ENCODE data around the gene B3GLCT.
"Not testable (repeated sequence)": the region's sequence is repeated elsewhere in the genome, so short reads cannot be mapped to it uniquely, and the experiment has no call there.

The B3GLCT gene

DNA sequence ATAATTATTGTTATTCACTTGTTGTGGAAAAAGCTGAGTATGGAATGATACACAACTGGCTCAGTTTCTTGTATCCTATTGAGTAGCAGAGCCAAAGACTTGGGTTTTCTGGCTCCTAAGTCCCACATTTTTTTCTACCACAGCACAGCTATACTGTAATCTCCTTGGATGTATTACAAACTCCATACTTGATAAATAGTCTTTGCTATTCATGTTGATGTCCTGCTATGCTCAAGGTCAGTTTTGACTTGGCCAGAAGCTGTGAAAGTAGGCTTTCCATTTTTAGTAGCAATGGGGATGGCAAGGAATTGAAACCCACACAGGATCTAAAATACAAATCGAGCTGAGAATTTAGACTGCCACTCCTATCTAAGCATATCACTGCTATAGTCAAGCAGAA is 79.1 kb downstream of the B3GLCT start:
- DNase-seq (ENCODE audit: low read depth in 2 of 2), result no peak

DNA sequence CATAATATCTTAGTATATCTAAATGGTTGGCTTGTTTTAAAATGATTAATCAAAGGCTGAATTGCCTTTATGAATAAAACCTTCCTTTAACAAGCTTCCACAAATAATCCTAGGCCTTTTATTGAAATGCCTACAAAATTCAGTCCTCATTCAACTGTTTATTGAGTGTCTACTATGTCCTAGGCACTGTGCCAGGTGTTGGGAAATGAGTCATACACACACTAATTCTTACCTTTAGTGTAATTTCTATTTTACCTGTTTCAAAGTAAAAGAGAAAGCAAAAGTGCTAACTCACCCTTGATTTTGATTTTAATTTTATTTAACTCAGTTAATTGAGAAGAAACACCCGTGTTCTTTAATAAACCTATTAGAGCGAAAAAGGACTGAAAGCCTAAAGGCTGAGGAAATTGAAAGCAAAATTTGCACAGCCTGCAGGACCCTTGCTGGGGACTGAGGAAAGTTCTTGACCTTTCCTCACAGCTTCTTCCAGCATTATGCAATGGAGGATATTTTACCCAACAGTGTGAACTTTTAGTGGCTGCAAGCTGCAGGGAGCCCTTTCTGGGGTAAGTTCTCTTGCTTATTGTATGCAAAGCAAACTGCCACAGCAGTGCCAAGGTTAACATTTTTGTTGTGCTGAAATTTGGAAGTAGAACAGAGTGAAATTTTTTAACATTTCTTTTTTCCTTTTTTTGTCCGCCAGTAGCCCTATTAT is 83.1 kb downstream of the B3GLCT start:
- no peak for DNase-seq (ENCODE audit: low read depth in 2 of 2)

GRCh38 chr13:31286930-31287329 is 87.2 kb downstream of the B3GLCT start:
- DNase-seq (ENCODE audit: low read depth in 2 of 2), result no peak

DNA sequence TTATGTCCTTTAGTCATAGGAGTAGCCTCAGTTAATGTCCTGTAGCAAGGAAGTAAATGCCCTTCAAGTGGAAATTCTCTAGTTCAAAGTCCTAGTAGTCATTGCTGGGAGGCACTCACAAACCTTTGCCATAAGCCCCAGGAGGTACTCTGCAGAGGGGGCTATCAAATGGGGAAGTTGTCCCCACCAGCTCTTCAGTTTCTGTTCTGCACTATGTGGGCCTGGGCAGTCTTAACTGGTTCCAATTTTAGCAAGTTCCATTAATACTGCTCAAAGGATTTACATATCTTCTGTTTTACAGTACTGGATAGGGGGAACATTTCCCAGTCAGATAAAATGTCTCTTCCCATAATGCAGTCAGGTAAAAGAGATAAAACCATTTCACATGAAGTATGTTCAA is 101.3 kb downstream of the B3GLCT start:
- DNase-seq (ENCODE audit: low read depth in 2 of 2), result no peak

DNA sequence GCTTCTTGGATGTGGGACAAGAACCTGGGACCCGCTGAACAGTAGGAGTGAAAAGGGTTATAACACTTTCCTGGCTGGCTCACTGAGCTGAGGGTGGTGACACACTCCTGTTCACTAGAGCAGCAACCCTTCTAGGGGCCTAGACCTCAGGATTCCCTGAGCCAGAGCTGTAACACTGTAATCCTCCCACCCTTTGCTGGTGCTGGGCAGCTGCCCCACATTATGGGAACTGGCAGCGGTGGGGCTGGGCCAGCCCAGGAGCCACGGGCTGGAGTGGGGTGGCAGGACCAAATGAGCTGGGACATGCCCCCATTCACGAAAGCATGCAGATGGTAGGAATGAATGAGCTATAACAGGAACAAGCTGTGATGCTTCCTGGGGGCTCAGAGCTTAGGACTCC is 110.6 kb downstream of the B3GLCT start:
- no peak for DNase-seq (ENCODE audit: low read depth in 2 of 2)

DNA sequence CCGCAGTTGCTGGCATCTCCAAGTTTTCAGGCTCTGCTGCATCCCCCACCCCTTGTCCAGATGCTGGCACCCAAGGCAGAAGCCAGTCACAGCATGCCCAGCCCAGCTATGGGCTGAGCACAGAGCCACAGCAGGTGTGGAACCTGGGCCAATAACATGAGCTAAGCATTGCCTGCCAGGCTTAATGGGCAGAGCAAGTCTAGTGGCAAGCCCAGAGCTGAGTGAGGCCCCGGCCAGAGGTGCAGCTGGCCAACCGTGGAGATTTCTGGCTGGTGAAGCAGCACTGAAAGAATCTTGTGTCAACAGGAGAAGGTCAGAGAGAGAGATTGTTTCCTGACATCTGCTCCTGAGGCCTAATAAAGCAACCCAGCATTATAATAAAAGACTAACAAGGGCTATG is 111.0 kb downstream of the B3GLCT start:
- DNase-seq (ENCODE audit: low read depth in 2 of 2), result no peak

DNA sequence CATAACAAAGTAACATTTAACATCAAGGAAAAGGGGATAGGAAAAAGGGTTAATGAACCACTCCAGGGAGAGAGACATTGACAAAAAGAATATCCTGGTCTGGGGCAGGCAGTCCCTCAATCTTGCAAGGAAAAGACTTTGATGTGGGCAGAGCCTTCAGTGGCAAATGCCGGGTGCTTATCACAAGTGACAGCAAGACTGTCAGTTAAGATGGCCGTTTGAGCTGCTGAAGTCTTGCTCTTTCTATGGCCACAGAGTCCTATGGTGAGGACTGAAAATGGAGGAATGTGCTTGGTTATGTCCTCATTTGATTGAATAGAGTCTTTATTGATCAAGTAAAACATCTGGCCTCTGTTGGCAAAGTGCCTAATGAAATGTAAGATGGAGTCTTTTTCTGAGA is 112.1 kb downstream of the B3GLCT start:
- DNase-seq (ENCODE audit: low read depth in 2 of 2), result no peak

GRCh38 chr13:31314961-31315360 is 115.2 kb downstream of the B3GLCT start:
- DNase-seq (ENCODE audit: low read depth in 2 of 2), result no peak

GRCh38 chr13:31320946-31321345 is 121.2 kb downstream of the B3GLCT start:
- DNase-seq (ENCODE audit: low read depth in 2 of 2), result no peak

DNA sequence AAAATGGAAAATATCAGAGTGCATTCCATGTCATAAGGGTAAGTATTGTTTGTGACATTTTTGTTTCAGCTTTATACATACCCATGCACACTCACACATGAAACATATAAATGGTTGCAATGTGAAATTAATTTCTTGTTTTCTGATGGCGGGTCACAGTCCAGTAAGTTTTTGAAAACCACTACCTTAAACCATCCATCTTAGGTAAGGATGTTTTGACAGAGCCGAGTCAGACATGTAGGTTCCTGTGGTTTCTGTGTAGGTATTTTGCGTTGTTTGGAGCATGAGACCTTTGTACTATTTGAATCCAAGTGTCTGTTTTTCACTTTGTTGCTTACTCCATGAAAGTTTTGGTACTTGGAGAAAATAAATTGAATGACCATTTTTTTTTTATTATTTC is 121.7 kb downstream of the B3GLCT start:
- no peak for DNase-seq (ENCODE audit: low read depth in 2 of 2)

DNA sequence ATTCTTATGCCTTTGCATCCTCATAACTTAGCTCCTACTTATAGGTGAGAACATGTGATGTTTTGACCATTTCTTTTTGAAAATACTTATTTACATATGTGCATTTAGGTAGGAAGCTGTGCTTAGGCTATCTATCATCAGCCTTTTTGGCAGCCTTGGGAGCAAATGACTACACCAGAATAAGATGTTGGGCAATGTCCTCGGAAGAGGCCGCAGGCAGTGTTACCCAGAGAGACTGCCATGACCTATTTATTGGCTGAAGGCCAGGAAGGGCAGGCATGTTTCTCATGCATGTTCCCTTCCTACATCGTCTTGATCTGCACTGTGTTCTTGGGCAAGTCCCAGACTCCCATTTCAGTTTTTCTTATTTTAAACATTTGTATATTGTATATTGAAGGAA is 122.3 kb downstream of the B3GLCT start:
- no peak for DNase-seq (ENCODE audit: low read depth in 2 of 2)

GRCh38 chr13:31322702-31323405 is 123.1 kb downstream of the B3GLCT start:
- DNase-seq (ENCODE audit: low read depth in 2 of 2), result no peak

DNA sequence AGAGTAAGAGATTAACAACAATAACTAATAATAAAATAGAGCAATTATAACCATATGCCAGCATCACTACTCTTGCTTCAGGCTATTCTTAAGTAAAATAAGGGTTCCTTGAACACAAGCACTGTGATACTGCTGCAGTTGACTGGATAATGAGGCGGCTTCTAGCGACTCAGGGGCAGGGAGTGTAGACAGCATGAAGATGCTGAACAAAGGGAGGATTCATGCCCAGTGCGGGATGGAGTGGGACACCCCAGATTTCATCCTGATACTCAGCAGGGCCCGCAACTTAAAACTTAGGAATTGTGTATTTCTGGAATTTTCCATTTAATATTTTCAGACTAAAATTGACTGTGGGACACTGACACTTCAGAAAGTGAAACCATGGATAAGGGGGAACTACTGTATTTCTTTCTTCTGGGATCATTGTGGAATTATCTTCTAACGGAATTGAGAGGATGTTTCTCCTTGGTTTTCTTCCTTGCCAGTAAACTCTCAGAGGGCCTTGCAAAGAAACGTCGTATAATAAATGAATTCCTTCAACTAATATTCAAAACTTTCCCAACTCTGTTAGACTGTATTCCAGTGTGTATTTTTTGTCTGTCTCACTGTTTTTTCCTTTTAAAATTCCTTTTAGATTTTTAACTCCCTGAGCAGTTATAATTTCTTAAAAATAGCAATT is 127.5 kb downstream of the B3GLCT start:
- no peak for DNase-seq (ENCODE audit: low read depth in 2 of 2)

DNA sequence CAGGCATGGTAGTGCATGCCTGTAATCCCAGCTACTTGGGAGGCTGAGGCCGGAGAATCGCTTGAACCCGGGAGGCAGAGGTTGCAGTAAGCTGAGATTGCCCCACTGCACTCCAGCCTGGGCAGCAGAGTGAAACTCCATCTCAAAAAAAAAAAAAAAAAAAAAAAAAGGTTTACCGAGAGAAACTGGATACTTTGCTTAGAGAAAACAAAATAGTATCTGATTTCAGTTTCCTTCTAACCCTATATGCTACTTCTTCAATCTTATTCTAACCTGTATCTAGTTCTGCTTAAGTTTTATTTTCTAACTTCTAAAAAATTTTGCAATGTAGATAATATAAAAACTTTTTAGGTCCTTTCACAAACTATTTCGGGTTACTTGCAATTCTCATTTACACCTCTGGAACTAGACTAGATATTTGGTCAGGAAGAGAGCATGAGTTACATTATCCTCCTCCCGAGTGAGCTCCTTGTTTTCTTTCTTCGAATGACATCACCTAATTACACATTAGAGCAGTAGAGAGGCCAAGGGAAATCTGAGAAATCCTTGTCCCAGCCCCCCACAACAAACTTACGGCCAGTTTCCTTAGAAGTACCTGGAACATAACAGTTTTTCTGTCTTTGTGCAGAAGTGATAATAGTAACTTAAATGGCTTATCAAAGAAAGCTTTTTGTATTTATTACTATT is 128.9 kb downstream of the B3GLCT start:
- no peak for DNase-seq (ENCODE audit: low read depth in 2 of 2)

DNA sequence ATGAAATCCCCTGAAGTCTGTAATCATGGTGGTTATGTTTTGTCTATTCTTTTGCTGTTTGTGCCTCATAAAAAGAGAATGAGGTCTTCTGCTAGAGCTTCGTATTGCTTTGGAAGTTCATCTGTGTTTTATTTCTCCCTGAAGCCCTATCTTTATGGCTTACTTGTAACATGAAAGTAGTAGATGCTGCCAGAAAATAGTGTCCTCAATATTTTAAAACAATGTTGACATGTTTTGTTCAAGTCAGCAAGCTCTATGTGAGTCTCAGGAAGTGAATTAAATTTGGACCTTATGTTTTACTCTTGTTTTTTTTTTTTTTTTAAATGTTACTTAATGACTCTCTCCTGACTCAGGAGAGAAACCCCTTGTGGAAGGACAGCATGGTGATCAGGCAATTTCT is 130.5 kb downstream of the B3GLCT start:
- DNase-seq (ENCODE audit: low read depth in 2 of 2), result no peak

DNA sequence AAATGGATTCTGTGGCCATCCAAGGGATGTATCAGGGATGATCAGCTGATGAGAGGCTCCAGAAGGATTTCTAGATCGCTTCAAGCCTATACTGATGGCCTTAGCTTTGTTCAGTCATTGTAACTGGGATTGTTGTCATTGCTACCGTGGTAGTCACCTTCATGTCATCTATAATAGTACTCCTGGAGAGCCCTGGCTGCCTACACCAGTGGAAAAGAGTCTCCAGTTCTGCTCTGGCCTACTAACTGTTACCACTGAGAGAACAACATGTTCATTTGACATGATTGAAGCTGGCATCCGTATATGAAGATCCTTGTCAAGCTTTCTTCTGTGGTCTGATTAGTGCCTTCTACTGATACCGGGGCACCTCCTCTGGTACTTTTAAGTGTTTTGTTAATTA is 131.3 kb downstream of the B3GLCT start:
- no peak for DNase-seq (ENCODE audit: low read depth in 2 of 2)

DNA sequence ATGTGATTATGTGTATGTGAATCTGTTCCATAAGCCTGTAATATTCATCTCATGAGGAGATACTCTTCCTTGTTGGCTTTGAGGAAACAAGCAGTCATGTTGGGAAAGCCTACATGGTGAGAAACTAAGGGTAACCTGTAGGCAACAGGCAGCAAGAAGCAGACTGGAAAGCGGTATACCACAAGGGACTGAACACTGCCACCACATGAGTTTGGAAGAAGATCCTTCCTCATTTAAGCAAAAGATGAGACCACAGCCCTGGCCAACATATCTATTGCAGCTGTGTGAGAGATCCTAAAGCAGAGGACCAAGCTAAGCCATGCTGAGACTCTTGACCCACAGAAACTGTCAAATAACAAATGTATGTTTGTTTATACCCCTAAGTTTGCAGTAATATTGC is 134.8 kb downstream of the B3GLCT start:
- no peak for DNase-seq (ENCODE audit: low read depth in 2 of 2)

GRCh38 chr13:31334994-31335557 is 135.3 kb downstream of the B3GLCT start:
- no peak for DNase-seq (ENCODE audit: low read depth in 2 of 2)

GRCh38 chr13:31339616-31340015 is 139.8 kb downstream of the B3GLCT start:
- not testable (repeated sequence) for DNase-seq (ENCODE audit: low read depth in 2 of 2)

GRCh38 chr13:31340848-31341247 is 141.1 kb downstream of the B3GLCT start:
- not testable (repeated sequence) for DNase-seq (ENCODE audit: low read depth in 2 of 2)

- no peak for DNase-seq (ENCODE audit: low read depth in 2 of 2)
Measured at GRCh38 chr13:31346891-31347290, 147.1 kb downstream of the B3GLCT start.

DNA sequence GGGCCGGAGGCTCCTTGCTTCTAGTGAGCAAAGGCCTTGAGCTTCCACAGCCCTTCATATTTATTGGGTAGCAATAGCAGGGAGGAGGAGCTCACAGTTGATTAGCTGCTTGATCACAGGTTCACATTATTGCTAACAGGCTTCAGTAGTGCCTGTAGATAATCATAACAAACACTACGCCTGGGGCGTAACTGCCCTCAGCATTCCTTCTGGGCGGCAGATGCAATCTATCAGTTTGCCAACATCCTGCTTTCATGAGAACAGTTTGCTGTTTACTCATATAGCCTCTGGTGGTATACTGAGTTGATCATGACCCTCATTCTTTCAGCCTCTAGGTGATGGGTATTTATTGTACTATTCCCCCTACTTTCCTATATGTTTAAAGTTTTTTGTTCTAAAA is 149.4 kb downstream of the B3GLCT start:
- no peak for DNase-seq (ENCODE audit: low read depth in 2 of 2)
